ENCODE data around the gene DTX3L.
"Not testable (repeated sequence)": the region's sequence is repeated elsewhere in the genome, so short reads cannot be mapped to it uniquely, and the experiment has no call there.

The DTX3L gene

GRCh38 chr3:122562923-122563716, 1.0 kb upstream of the DTX3L start:
- DNase-seq, result no peak

GRCh38 chr3:122563717-122564025, 467 bp upstream of the DTX3L start:
- no peak for DNase-seq

GRCh38 chr3:122568131-122568530, 4.0 kb downstream of the DTX3L start:
- DNase-seq, result not testable (repeated sequence)

- DNase-seq, result no peak
Measured at GRCh38 chr3:122568755-122569154, 4.6 kb downstream of the DTX3L start.

GRCh38 chr3:122572940-122573412, 8.8 kb downstream of the DTX3L start:
- DNase-seq, result no peak

- DNase-seq, result no peak
Measured at GRCh38 chr3:122576174-122576940, 12.2 kb downstream of the DTX3L start.

GRCh38 chr3:122577409-122578031, 13.4 kb downstream of the DTX3L start, which contains the start of gene PARP15:
Gene PARP15 (plus strand): TSS chr3:122577650. CDS start chr3:122577668, 18 bp downstream.
- DNase-seq, result no peak

- DNase-seq, result no peak
Measured at GRCh38 chr3:122578069-122578740, 14.1 kb downstream of the DTX3L start.

- DNase-seq, result no peak
Measured at GRCh38 chr3:122580470-122580869, 16.3 kb downstream of the DTX3L start.

- no peak for DNase-seq
Measured at GRCh38 chr3:122581622-122582021, 17.5 kb downstream of the DTX3L start.

GRCh38 chr3:122582390-122582789, 18.3 kb downstream of the DTX3L start:
- DNase-seq, result no peak

- no peak for DNase-seq
Measured at GRCh38 chr3:122586098-122586497, 22.0 kb downstream of the DTX3L start.

GRCh38 chr3:122586773-122587485, 22.8 kb downstream of the DTX3L start:
- no peak for DNase-seq

- DNase-seq, result no peak
Measured at GRCh38 chr3:122587572-122587971, 23.4 kb downstream of the DTX3L start.

- no peak for DNase-seq
Measured at GRCh38 chr3:122589297-122589696, 25.2 kb downstream of the DTX3L start.

GRCh38 chr3:122590610-122591009, 26.5 kb downstream of the DTX3L start:
- DNase-seq, result no peak

GRCh38 chr3:122594025-122594424, 29.9 kb downstream of the DTX3L start:
- DNase-seq, result no peak

- DNase-seq, result no peak
Measured at GRCh38 chr3:122598151-122598550, 34.0 kb downstream of the DTX3L start.

GRCh38 chr3:122598556-122598955, 34.4 kb downstream of the DTX3L start:
- no peak for DNase-seq

- no peak for DNase-seq
Measured at GRCh38 chr3:122602011-122602710, 38.0 kb downstream of the DTX3L start.

GRCh38 chr3:122603056-122603455, 38.9 kb downstream of the DTX3L start:
- DNase-seq, result no peak

GRCh38 chr3:122606330-122606729, 42.2 kb downstream of the DTX3L start:
- DNase-seq, result no peak
